HepG2 (cell line): ENCODE measurements around the gene CECR2. TPM values are rescaled to one million over a fixed set of nuclear protein-coding genes. Genes with fewer than 3 reads are reported as not detected.

Source experiments
- ATAC-seq: fragments of 200-7000 bp; cut with Tn5 transposase; 3 replicates; pipeline ENCODE4 v1.9.1; 2020; ENCODE audit warnings: mild to moderate bottlenecking, moderate library complexity
- BruUV-seq: library from RNA; stranded (reverse); fragments of 400-500 nt; replicated peaks from 2 replicates; lab custom pipeline; 2021; lab: Mats Ljungman, UMichigan
- CTCF ChIA-PET: fragments of 300-600 bp; formaldehyde crosslinking; extraction: SDS; loops from one replicate; lab custom pipeline; 2021; ENCODE audit warnings: low total read pairs, inconsistent platforms, low intra/inter-chr PET ratio; lab: Yijun Ruan, JAX
- POLR2A ChIA-PET: fragments of 350-600 bp; sonication (Branson Sonifier 250); formaldehyde crosslinking; loops from one replicate; lab custom pipeline; 2020; ENCODE audit warnings: antibody characterized with exemption, inconsistent platforms; lab: Yijun Ruan, JAX
- DNase-seq: peaks from one replicate; pipeline ENCODE4 v3.0.0-alpha.2; 2015; ENCODE audit warnings: low spot score
- FAIRE-seq: peaks from 3 replicates; lab custom pipeline; 2011; peaks lifted over from hg19 to GRCh38; lab: Jason Lieb, UNC
- H2AFZ ChIP-seq: one replicate; pipeline ENCODE4 v1.6.1; 2011; ENCODE audit warnings: low read length, inconsistent platforms
- H3K27ac ChIP-seq: fragments of 300-600 bp; 3 replicates; pipeline ENCODE4 v1.8.0; 2011; ENCODE audit warnings: mixed run types, mild to moderate bottlenecking, mixed read lengths, low read length, inconsistent platforms; ENCODE audit not compliant: insufficient read depth; ENCODE audit errors: extremely low read length
- H3K27me3 ChIP-seq, 2 experiments: fragments of 200-600 bp in 1 of 2; 2 replicates in 1 of 2; 3 replicates in 1 of 2; pipeline versions ENCODE4 v1.6.0 to v1.8.0; 2011; ENCODE audit warnings: low read length in 2 of 2, mild to moderate bottlenecking in 2 of 2, moderate library complexity in 2 of 2, inconsistent platforms in 1 of 2; ENCODE audit not compliant: insufficient read depth in 2 of 2, control insufficient read depth in 1 of 2
- H3K36me3 ChIP-seq, 2 experiments: fragments of 200-600 bp in 1 of 2; replicated peaks in 1 of 2; 2 replicates in 1 of 2; 3 replicates in 1 of 2; pipeline versions ENCODE4 v1.5.1 to v1.8.0; 2011; ENCODE audit warnings: low read length in 2 of 2, inconsistent platforms in 1 of 2; ENCODE audit not compliant: insufficient read depth in 2 of 2, control insufficient read depth in 1 of 2
- H3K4me1 ChIP-seq: 2 replicates; pipeline ENCODE4 v1.5.1; 2012; ENCODE audit warnings: low read length, inconsistent platforms; ENCODE audit not compliant: insufficient read depth
- H3K4me2 ChIP-seq: 2 replicates; pipeline ENCODE4 v1.6.0; 2011; ENCODE audit warnings: low read depth, low read length, inconsistent platforms
- H3K4me3 ChIP-seq, 3 experiments: fragments of 200-600 bp in 1 of 3; sonication (generic), shearing (Covaris generic) in 1 of 3; replicated peaks in 1 of 3; 2 replicates each; pipeline ENCODE4 v1.5.1; 2011 to 2016; ENCODE audit warnings: low read length in 3 of 3, inconsistent platforms in 2 of 3, low read depth in 2 of 3, mild to moderate bottlenecking in 2 of 3, control low read depth in 1 of 3, mixed read lengths in 1 of 3; ENCODE audit not compliant: insufficient read depth in 1 of 3
- H3K79me2 ChIP-seq: one replicate; pipeline ENCODE4 v1.6.1; 2011; ENCODE audit warnings: low read length, inconsistent platforms; ENCODE audit not compliant: insufficient read depth
- H3K9ac ChIP-seq: 2 replicates; pipeline ENCODE4 v1.6.0; 2011; ENCODE audit warnings: mild to moderate bottlenecking, low read depth, low read length, inconsistent platforms; ENCODE audit not compliant: insufficient read depth
- H3K9me3 ChIP-seq: 2 replicates; pipeline ENCODE4 v1.5.1; 2012; ENCODE audit warnings: mild to moderate bottlenecking, low read length
- H4K20me1 ChIP-seq: 2 replicates; pipeline ENCODE4 v1.6.0; 2011; ENCODE audit warnings: inconsistent platforms, mild to moderate bottlenecking, low read length, moderate library complexity; ENCODE audit not compliant: insufficient read depth
- EP300 ChIP-seq, 3 experiments: sonication (generic) in 1 of 3; formaldehyde crosslinking in 1 of 3; IDR thresholded peaks; 2 replicates each; pipeline versions ENCODE4 v1.5.1 to v1.6.1; 2011 to 2020; ENCODE audit warnings: low read depth in 2 of 3, low read length in 2 of 3, borderline replicate concordance in 1 of 3, improper control_type of control experiment in 1 of 3, mild to moderate bottlenecking in 1 of 3, missing genetic modification reagents in 1 of 3, moderate library complexity in 1 of 3
- HES4 ChIP-seq: sonication (generic); formaldehyde crosslinking; IDR thresholded peaks from 2 replicates; pipeline ENCODE4 v1.9.0; 2021; ENCODE audit warnings: mild to moderate bottlenecking, missing genetic modification reagents, borderline replicate concordance
- KDM6A ChIP-seq: IDR thresholded peaks from 2 replicates; pipeline ENCODE4 v1.6.1; 2016; ENCODE audit warnings: low read depth
- PAWR ChIP-seq: sonication (generic); formaldehyde crosslinking; IDR thresholded peaks from 2 replicates; pipeline ENCODE4 v1.4.0; 2020; ENCODE audit warnings: missing genetic modification reagents, mild to moderate bottlenecking, borderline replicate concordance
- RXRB ChIP-seq: IDR thresholded peaks from 2 replicates; pipeline ENCODE4 v1.6.1; 2016; ENCODE audit warnings: borderline replicate concordance, missing genetic modification reagents, missing compliant biosample characterization
- TEF ChIP-seq: sonication (generic); formaldehyde crosslinking; IDR thresholded peaks from 2 replicates; pipeline ENCODE4 v1.5.0; 2020; ENCODE audit warnings: missing genetic modification reagents
- TOE1 ChIP-seq: sonication (generic); formaldehyde crosslinking; IDR thresholded peaks from 2 replicates; pipeline ENCODE4 v1.4.0; 2020; ENCODE audit warnings: mild to moderate bottlenecking, missing genetic modification reagents
- ZBTB7A ChIP-seq: sonication (generic); formaldehyde crosslinking; IDR thresholded peaks from 2 replicates; pipeline ENCODE4 v1.8.0; 2022; ENCODE audit warnings: mild to moderate bottlenecking, missing genetic modification reagents
- ZFP36 ChIP-seq: fragments of 150-350 bp; IDR thresholded peaks from 2 replicates; pipeline ENCODE4 v1.6.1; 2018; ENCODE audit warnings: borderline replicate concordance, low read length, low read depth; ENCODE audit not compliant: partially characterized antibody
- ZNF556 ChIP-seq: sonication (generic); formaldehyde crosslinking; IDR thresholded peaks from 2 replicates; pipeline ENCODE4 v1.4.0; 2020; ENCODE audit warnings: mild to moderate bottlenecking, missing genetic modification reagents, borderline replicate concordance
- WGBS: methylation state at CpG from one replicate; pipeline ENCODE4 v1.1.6; 2017; ENCODE audit warnings: low lambda C conversion rate; 5-methylcytosine and 5-hydroxymethylcytosine counted together
- in situ Hi-C: cut with HindIII; loops from 2 replicates; pipeline ENCODE4 v1.10.0; 2017; ENCODE audit warnings: low pct_unique_long_range_greater_than_20kb; ENCODE audit not compliant: extremely low pct_ligation_motif_present
- intact Hi-C: fragments of 100-400 bp; cut with micrococcal nuclease; formaldehyde crosslinking; loops from one replicate; pipeline ENCODE4 v1.10.0; 2022; ENCODE audit not compliant: unreplicated experiment
- polyA plus RNA-seq, 8 experiments: library from polyadenylated mRNA; depleted of rRNA in 3 of 8; stranded (reverse) in 7 of 8; unstranded in 1 of 8; fragments of >200 nt; fragmentation: Illumina TruSeq in 4 of 8; extraction: Trizol in 4 of 8; gene quantifications; 2 replicates each; pipeline versions ENCODE4 v1.2.1 to v1.2.3, GENCODE V29; 2011 to 2016; ENCODE audit warnings: low read depth in 4 of 8, missing spikeins in 1 of 8, mixed read lengths in 1 of 8; ENCODE audit not compliant: insufficient read depth in 1 of 8
- total RNA-seq, 5 experiments: library from RNA; depleted of rRNA; stranded (reverse); fragments of >200 nt; fragmentation: Illumina TruSeq; extraction: Trizol; gene quantifications; 2 replicates each; pipeline ENCODE4 v1.2.3, GENCODE V29; 2016; ENCODE audit warnings: low read depth in 1 of 5
- TF ChIP-seq, protein P1 (sequence below): sonication (generic); formaldehyde crosslinking; IDR thresholded peaks from 2 replicates; pipeline ENCODE4 v1.5.1; 2020; ENCODE audit warnings: mild to moderate bottlenecking, missing genetic modification reagents, moderate library complexity

CECR2 gene
- total and polyA plus RNA-seq, 2 of the 13 experiments (the other 11 are each of a cell fraction or from before 2014, with no cell fraction given), result not detected

DNA sequence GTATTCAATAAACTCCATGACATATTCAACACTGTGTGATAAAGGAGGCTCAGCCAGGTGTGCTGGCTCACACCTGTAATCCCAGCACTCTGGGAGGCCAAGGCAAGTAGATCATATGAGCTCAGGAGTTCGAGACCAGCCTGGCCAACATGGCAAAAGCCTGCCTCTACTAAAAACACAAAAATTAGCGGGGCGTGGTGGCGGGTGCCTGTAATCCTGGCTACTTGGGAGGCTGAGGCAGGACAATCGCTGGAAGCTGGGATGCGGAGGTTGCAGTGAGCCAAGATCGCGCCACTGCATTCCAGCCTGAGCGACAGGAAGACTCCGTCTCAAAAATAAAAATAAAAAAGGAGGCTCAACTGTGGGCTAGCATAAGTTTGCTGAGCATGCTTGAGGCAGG lies 189.9 kb downstream of the CECR2 start:
- no TSS peak for BruUV-seq
- FAIRE-seq, result no peak

DNA sequence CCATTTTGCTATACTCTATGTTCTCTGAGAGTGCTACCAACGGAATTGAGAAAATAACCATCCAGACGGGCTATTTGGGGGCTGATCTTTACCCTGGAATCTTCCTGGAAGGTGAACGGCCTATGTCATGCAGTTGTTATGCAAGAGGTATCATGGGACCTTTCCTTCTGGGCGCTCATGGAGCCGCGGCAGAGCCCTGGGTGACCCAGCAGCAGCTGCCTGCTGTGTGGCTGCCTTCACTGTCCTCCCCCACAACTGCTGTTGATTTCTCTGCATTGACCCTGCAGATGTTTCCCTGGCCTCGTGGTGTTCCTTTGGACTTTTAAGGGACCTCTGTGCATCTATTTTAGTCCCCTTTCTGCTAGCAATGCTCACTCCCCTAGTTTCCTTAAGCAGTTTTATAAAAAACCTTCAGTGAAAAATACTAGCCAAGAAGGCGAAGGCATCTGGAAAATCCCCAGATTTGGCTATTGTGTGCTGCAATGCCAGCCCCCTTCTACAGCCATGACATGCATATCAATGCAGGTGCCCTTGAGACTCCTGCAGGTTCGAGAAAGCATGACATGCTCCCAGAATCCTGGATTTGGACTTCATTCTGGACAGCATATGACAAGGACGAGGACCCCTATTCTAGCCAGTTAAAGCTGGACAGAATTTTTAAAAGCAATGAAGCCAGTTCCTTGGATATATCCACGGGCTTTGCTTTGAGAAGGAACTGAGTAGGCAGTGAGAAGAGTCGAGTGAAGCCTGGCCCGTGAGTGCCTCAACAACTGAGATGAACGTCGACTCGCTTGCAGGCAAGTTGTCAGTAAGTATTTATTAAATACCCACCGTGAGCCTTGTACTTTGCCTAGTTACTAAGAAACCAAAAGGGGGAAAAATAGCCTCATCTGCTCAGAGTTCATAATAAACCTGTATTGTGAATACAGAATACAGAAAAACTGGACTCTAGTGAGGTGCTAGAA lies 193.9 kb downstream of the CECR2 start, which contains the start of gene SLC25A18:
Gene SLC25A18, plus strand, starts transcription at position 593 of the 965 bp plus-strand sequence. CDS start 16,447 bp downstream, outside the sequence.
- POLR2A ChIA-PET, result interaction anchor here (1.5 kb wide), 1 partner anchor 515 kb away, joined by 3 read pairs; the partner anchor contains the start of gene PEX26
- Histone ChIP-seq H3K27ac (no peak within 1 kb of the TSS), H3K36me3 (no peaks in the 10 kb centered on the region), H2AFZ (no peak within 1 kb of the TSS), H3K4me3 (peak within 1 kb of the TSS; percentile 27 to 52 (median 51); a peak in 5 of 6 replicates), H3K79me2 (no peaks in the 10 kb centered on the region), H4K20me1 (no peaks in the 10 kb centered on the region), H3K9me3 (no peaks in the 10 kb centered on the region), H3K27me3 (no peaks in the 10 kb centered on the region; a peak in 1 of 5 replicates), H3K4me1 (peaks cover 29% of the 10 kb centered on the region), H3K9ac (peak within 1 kb of the TSS; percentile 17; the same call in 1 of the 2 replicates), H3K4me2 (peak within 1 kb of the TSS; percentile 78)
- no TSS peak for BruUV-seq
- DNase-seq, result peak; percentile 53
- CTCF ChIA-PET, result no interaction called here
- peak; percentile 60 for FAIRE-seq
- in situ Hi-C loops, result no loop called here
- intact Hi-C loops, result no loop called here
- peak; percentile 81 for ATAC-seq
- 6% methylated on average over 13 of the region's 17 CpGs for WGBS
- TF ChIP-seq ZFP36, result no peak
- peak in 1 of 2 experiments; percentile 27; a peak in 1 of 4 replicates for TF ChIP-seq EP300 (IDR thresholded peaks at IDR 0.05; ENCODE audit: low read depth in 2 of 2, low read length in 2 of 2)
- no peak for TF ChIP-seq EP300 (CRISPR knock-in tag; IDR thresholded peaks at IDR 0.05; ENCODE audit: borderline replicate concordance)
- no peak for TF ChIP-seq HES4 (CRISPR knock-in tag)
- TF ChIP-seq RXRB (CRISPR knock-in tag), result peak; percentile 90
- TF ChIP-seq, protein P1, sequence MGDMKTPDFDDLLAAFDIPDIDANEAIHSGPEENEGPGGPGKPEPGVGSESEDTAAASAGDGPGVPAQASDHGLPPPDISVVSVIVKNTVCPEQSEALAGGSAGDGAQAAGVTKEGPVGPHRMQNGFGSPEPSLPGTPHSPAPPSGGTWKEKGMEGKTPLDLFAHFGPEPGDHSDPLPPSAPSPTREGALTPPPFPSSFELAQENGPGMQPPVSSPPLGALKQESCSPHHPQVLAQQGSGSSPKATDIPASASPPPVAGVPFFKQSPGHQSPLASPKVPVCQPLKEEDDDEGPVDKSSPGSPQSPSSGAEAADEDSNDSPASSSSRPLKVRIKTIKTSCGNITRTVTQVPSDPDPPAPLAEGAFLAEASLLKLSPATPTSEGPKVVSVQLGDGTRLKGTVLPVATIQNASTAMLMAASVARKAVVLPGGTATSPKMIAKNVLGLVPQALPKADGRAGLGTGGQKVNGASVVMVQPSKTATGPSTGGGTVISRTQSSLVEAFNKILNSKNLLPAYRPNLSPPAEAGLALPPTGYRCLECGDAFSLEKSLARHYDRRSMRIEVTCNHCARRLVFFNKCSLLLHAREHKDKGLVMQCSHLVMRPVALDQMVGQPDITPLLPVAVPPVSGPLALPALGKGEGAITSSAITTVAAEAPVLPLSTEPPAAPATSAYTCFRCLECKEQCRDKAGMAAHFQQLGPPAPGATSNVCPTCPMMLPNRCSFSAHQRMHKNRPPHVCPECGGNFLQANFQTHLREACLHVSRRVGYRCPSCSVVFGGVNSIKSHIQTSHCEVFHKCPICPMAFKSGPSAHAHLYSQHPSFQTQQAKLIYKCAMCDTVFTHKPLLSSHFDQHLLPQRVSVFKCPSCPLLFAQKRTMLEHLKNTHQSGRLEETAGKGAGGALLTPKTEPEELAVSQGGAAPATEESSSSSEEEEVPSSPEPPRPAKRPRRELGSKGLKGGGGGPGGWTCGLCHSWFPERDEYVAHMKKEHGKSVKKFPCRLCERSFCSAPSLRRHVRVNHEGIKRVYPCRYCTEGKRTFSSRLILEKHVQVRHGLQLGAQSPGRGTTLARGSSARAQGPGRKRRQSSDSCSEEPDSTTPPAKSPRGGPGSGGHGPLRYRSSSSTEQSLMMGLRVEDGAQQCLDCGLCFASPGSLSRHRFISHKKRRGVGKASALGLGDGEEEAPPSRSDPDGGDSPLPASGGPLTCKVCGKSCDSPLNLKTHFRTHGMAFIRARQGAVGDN, result peak; percentile 43
- peak; percentile 99 for TF ChIP-seq TEF (CRISPR knock-in tag)
- TF ChIP-seq ZNF556 (CRISPR knock-in tag), result no peak
- no peak for TF ChIP-seq PAWR (CRISPR knock-in tag)

More for the DNA sequence above, 189.9 kb downstream of the CECR2 start:
- Histone ChIP-seq H3K27me3 (peaks cover 0 to 20% of the 10 kb centered on the region in 2 experiments; a peak in 1 of 5 replicates), H3K4me1 (peaks cover 29% of the 10 kb centered on the region), H3K27ac (no peak overlapping the region), H3K4me2 (no peak overlapping the region), H3K4me3 (no peak overlapping the region), H4K20me1 (no peaks in the 10 kb centered on the region), H3K79me2 (no peaks in the 10 kb centered on the region), H3K36me3 (no peaks in the 10 kb centered on the region), H2AFZ (no peak overlapping the region), H3K9me3 (no peaks in the 10 kb centered on the region), H3K9ac (no peak overlapping the region)
- ChIA-PET CTCF (no interaction called here), POLR2A (interaction anchor here (1.2 kb wide), 1 partner anchor 80 kb away, joined by 6 read pairs; no protein-coding TSS in a partner anchor)
- ATAC-seq, result no peak
- no peak for DNase-seq
- in situ Hi-C loops, result no loop called here
- WGBS, result 82% methylated on average over 10 of the region's 10 CpGs
- intact Hi-C loops, result loop anchor here (5.0 kb wide), 2 partner anchors 78 to 183 kb away; partner anchors contain the start of gene BCL2L13
- TF ChIP-seq ZBTB7A (CRISPR knock-in tag), result no peak
- TF ChIP-seq KDM6A (CRISPR knock-in tag), result no peak
- TF ChIP-seq TOE1 (CRISPR knock-in tag), result no peak
- TF ChIP-seq, all 625 proteins: peak for 0
